HepG2 (cell line): Measurements from ENCODE around the gene CACNA1C. TPM values are rescaled to one million over a fixed set of nuclear protein-coding genes. Genes with fewer than 3 reads are reported as not detected.

Source experiments
- ATAC-seq: fragments of 200-7000 bp; cut with Tn5 transposase; 3 replicates; pipeline ENCODE4 v1.9.1; 2020; ENCODE audit warnings: mild to moderate bottlenecking, moderate library complexity
- BruUV-seq: library from RNA; stranded (reverse); fragments of 400-500 nt; replicated peaks from 2 replicates; lab custom pipeline; 2021; lab: Mats Ljungman, UMichigan
- CTCF ChIA-PET: fragments of 300-600 bp; formaldehyde crosslinking; extraction: SDS; loops from one replicate; lab custom pipeline; 2021; ENCODE audit warnings: low total read pairs, inconsistent platforms, low intra/inter-chr PET ratio; lab: Yijun Ruan, JAX
- POLR2A ChIA-PET: fragments of 350-600 bp; sonication (Branson Sonifier 250); formaldehyde crosslinking; loops from one replicate; lab custom pipeline; 2020; ENCODE audit warnings: antibody characterized with exemption, inconsistent platforms; lab: Yijun Ruan, JAX
- DNase-seq: peaks from one replicate; pipeline ENCODE4 v3.0.0-alpha.2; 2015; ENCODE audit warnings: low spot score
- FAIRE-seq: peaks from 3 replicates; lab custom pipeline; 2011; peaks lifted over from hg19 to GRCh38; lab: Jason Lieb, UNC
- H2AFZ ChIP-seq: one replicate; pipeline ENCODE4 v1.6.1; 2011; ENCODE audit warnings: low read length, inconsistent platforms
- H3K27ac ChIP-seq: fragments of 300-600 bp; 3 replicates; pipeline ENCODE4 v1.8.0; 2011; ENCODE audit warnings: mixed run types, mild to moderate bottlenecking, mixed read lengths, low read length, inconsistent platforms; ENCODE audit not compliant: insufficient read depth; ENCODE audit errors: extremely low read length
- H3K27me3 ChIP-seq, 2 experiments: fragments of 200-600 bp in 1 of 2; 2 replicates in 1 of 2; 3 replicates in 1 of 2; pipeline versions ENCODE4 v1.6.0 to v1.8.0; 2011; ENCODE audit warnings: low read length in 2 of 2, mild to moderate bottlenecking in 2 of 2, moderate library complexity in 2 of 2, inconsistent platforms in 1 of 2; ENCODE audit not compliant: insufficient read depth in 2 of 2, control insufficient read depth in 1 of 2
- H3K36me3 ChIP-seq, 2 experiments: fragments of 200-600 bp in 1 of 2; replicated peaks in 1 of 2; 2 replicates in 1 of 2; 3 replicates in 1 of 2; pipeline versions ENCODE4 v1.5.1 to v1.8.0; 2011; ENCODE audit warnings: low read length in 2 of 2, inconsistent platforms in 1 of 2; ENCODE audit not compliant: insufficient read depth in 2 of 2, control insufficient read depth in 1 of 2
- H3K4me1 ChIP-seq: 2 replicates; pipeline ENCODE4 v1.5.1; 2012; ENCODE audit warnings: low read length, inconsistent platforms; ENCODE audit not compliant: insufficient read depth
- H3K4me2 ChIP-seq: 2 replicates; pipeline ENCODE4 v1.6.0; 2011; ENCODE audit warnings: low read depth, low read length, inconsistent platforms
- H3K4me3 ChIP-seq, 3 experiments: fragments of 200-600 bp in 1 of 3; sonication (generic), shearing (Covaris generic) in 1 of 3; replicated peaks in 1 of 3; 2 replicates each; pipeline ENCODE4 v1.5.1; 2011 to 2016; ENCODE audit warnings: low read length in 3 of 3, inconsistent platforms in 2 of 3, low read depth in 2 of 3, mild to moderate bottlenecking in 2 of 3, control low read depth in 1 of 3, mixed read lengths in 1 of 3; ENCODE audit not compliant: insufficient read depth in 1 of 3
- H3K79me2 ChIP-seq: one replicate; pipeline ENCODE4 v1.6.1; 2011; ENCODE audit warnings: low read length, inconsistent platforms; ENCODE audit not compliant: insufficient read depth
- H3K9ac ChIP-seq: 2 replicates; pipeline ENCODE4 v1.6.0; 2011; ENCODE audit warnings: mild to moderate bottlenecking, low read depth, low read length, inconsistent platforms; ENCODE audit not compliant: insufficient read depth
- H3K9me3 ChIP-seq: 2 replicates; pipeline ENCODE4 v1.5.1; 2012; ENCODE audit warnings: mild to moderate bottlenecking, low read length
- H4K20me1 ChIP-seq: 2 replicates; pipeline ENCODE4 v1.6.0; 2011; ENCODE audit warnings: inconsistent platforms, mild to moderate bottlenecking, low read length, moderate library complexity; ENCODE audit not compliant: insufficient read depth
- NFATC3 ChIP-seq: sonication (generic); formaldehyde crosslinking; IDR thresholded peaks from 2 replicates; pipeline ENCODE4 v1.5.1; 2020; ENCODE audit warnings: mild to moderate bottlenecking, missing genetic modification reagents
- ZNF234 ChIP-seq: sonication (generic); formaldehyde crosslinking; conservative IDR thresholded peaks from 2 replicates; pipeline ENCODE4 v1.5.1; 2020; ENCODE audit warnings: mild to moderate bottlenecking, missing genetic modification reagents
- ZNF501 ChIP-seq: sonication (generic); formaldehyde crosslinking; IDR thresholded peaks from 2 replicates; pipeline ENCODE4 v1.5.1; 2020; ENCODE audit warnings: mild to moderate bottlenecking, moderate library complexity, missing genetic modification reagents
- ZNF776 ChIP-seq: sonication (generic); formaldehyde crosslinking; IDR thresholded peaks from 2 replicates; pipeline ENCODE4 v1.4.0; 2020; ENCODE audit warnings: mild to moderate bottlenecking, missing genetic modification reagents
- WGBS: methylation state at CpG from one replicate; pipeline ENCODE4 v1.1.6; 2017; ENCODE audit warnings: low lambda C conversion rate; 5-methylcytosine and 5-hydroxymethylcytosine counted together
- in situ Hi-C: cut with HindIII; loops from 2 replicates; pipeline ENCODE4 v1.10.0; 2017; ENCODE audit warnings: low pct_unique_long_range_greater_than_20kb; ENCODE audit not compliant: extremely low pct_ligation_motif_present
- intact Hi-C: fragments of 100-400 bp; cut with micrococcal nuclease; formaldehyde crosslinking; loops from one replicate; pipeline ENCODE4 v1.10.0; 2022; ENCODE audit not compliant: unreplicated experiment
- polyA plus RNA-seq, 8 experiments: library from polyadenylated mRNA; depleted of rRNA in 3 of 8; stranded (reverse) in 7 of 8; unstranded in 1 of 8; fragments of >200 nt; fragmentation: Illumina TruSeq in 4 of 8; extraction: Trizol in 4 of 8; gene quantifications; 2 replicates each; pipeline versions ENCODE4 v1.2.1 to v1.2.3, GENCODE V29; 2011 to 2016; ENCODE audit warnings: low read depth in 4 of 8, missing spikeins in 1 of 8, mixed read lengths in 1 of 8; ENCODE audit not compliant: insufficient read depth in 1 of 8
- total RNA-seq, 5 experiments: library from RNA; depleted of rRNA; stranded (reverse); fragments of >200 nt; fragmentation: Illumina TruSeq; extraction: Trizol; gene quantifications; 2 replicates each; pipeline ENCODE4 v1.2.3, GENCODE V29; 2016; ENCODE audit warnings: low read depth in 1 of 5
- TF ChIP-seq, protein P1 (sequence below): sonication (generic); formaldehyde crosslinking; IDR thresholded peaks from 2 replicates; pipeline ENCODE4 v1.5.1; 2020; ENCODE audit warnings: missing genetic modification reagents, mild to moderate bottlenecking, borderline replicate concordance
- TF ChIP-seq, protein P2 (sequence below): sonication (generic); formaldehyde crosslinking; IDR thresholded peaks from 2 replicates; pipeline ENCODE4 v1.8.1; 2022; ENCODE audit warnings: low read depth, mild to moderate bottlenecking, missing genetic modification reagents
- TF ChIP-seq, protein P3 (sequence below): IDR thresholded peaks from 2 replicates; pipeline ENCODE4 v1.6.1; 2018; ENCODE audit warnings: missing genetic modification reagents
- TF ChIP-seq, protein P4 (sequence below): sonication (generic); formaldehyde crosslinking; IDR thresholded peaks from 2 replicates; pipeline ENCODE4 v1.4.0; 2020; ENCODE audit warnings: mild to moderate bottlenecking, low read depth, missing genetic modification reagents

The CACNA1C gene
- total and polyA plus RNA-seq, 2 of the 13 experiments (the other 11 are each of a cell fraction or from before 2014, with no cell fraction given): not detected

DNA sequence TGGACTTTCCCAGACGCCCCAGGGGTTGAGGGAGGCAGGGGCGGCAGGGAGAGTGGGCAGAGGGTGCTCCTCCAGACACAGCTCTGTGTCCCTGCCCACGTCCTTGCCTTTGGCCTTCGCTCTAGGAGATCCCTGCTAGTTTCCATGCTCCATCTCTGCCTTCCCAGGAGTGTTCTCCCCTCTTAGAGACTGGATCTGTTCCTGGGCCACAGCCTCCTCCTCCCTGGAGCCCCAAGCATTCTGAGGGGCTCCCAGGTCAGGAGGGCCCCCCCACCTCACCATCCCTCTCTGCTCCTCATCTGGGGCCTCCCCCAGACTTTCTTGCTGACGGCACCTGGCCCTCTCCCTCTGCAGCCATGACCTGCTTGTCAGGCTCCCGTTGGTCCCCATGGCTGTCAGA, 526.0 kb downstream of the CACNA1C start:
- Histone ChIP-seq H3K4me3 (no peak overlapping the region), H3K4me2 (no peak overlapping the region), H2AFZ (no peak overlapping the region), H3K9me3 (no peaks in the 10 kb centered on the region), H3K4me1 (no peaks in the 10 kb centered on the region), H3K79me2 (no peaks in the 10 kb centered on the region), H3K36me3 (no peaks in the 10 kb centered on the region), H3K9ac (no peak overlapping the region), H4K20me1 (no peaks in the 10 kb centered on the region), H3K27ac (no peak overlapping the region), H3K27me3 (peaks cover 3 to 46% of the 10 kb centered on the region in 2 experiments; a peak in 4 of 5 replicates)
- BruUV-seq: no TSS peak
- no peak for ATAC-seq
- no peak for TF ChIP-seq NFATC3 (CRISPR knock-in tag)
- WGBS: 2% methylated on average over 5 of the region's 6 CpGs
- in situ Hi-C loops (no loop called here), intact Hi-C loops (no loop called here)
- CTCF ChIA-PET: no interaction called here
- POLR2A ChIA-PET: no interaction called here
- FAIRE-seq: no peak
- no peak for DNase-seq

DNA sequence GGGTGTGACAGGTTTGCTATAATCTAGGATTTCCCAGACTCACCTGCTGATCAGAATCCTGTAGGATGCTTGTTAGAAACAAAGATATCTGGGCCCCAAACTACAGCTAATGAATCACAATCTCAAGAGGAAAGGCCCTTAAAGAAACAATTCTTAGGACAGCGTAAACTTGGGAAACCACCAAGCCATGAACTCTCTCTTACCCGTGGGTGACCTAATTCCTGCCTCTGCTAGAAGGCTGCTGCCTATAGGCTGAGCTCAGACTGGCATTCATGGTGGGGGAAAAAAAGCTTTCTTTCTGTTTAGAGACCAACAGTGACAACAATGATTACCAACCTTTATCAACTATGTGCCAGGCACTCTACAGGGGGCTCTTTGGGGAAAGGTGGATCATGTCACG, 528.0 kb downstream of the CACNA1C start:
- H4K20me1 ChIP-seq: no peaks in the 10 kb centered on the region
- BruUV-seq: no TSS peak
- 17% methylated on average over 2 of the region's 3 CpGs for WGBS
- H3K9me3 ChIP-seq: no peaks in the 10 kb centered on the region
- H3K4me1 ChIP-seq: no peaks in the 10 kb centered on the region
- H3K27ac ChIP-seq: no peak overlapping the region
- TF ChIP-seq ZNF776 (CRISPR knock-in tag) (no peak), ZNF234 (no peak), ZNF501 (CRISPR knock-in tag) (no peak)
- TF ChIP-seq, protein P1, sequence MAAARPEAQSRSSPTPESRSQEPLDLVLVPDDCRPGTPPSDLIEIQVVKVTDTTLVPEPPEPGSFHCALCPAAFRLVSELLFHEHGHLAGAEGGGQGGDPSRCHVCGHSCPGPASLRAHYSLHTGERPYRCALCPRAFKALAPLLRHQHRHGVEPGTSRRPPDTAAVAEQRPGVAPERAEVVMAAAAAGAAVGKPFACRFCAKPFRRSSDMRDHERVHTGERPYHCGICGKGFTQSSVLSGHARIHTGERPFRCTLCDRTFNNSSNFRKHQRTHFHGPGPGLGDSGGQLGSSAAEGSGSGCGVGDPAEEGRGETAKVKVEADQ: no peak
- TF ChIP-seq, protein P2, sequence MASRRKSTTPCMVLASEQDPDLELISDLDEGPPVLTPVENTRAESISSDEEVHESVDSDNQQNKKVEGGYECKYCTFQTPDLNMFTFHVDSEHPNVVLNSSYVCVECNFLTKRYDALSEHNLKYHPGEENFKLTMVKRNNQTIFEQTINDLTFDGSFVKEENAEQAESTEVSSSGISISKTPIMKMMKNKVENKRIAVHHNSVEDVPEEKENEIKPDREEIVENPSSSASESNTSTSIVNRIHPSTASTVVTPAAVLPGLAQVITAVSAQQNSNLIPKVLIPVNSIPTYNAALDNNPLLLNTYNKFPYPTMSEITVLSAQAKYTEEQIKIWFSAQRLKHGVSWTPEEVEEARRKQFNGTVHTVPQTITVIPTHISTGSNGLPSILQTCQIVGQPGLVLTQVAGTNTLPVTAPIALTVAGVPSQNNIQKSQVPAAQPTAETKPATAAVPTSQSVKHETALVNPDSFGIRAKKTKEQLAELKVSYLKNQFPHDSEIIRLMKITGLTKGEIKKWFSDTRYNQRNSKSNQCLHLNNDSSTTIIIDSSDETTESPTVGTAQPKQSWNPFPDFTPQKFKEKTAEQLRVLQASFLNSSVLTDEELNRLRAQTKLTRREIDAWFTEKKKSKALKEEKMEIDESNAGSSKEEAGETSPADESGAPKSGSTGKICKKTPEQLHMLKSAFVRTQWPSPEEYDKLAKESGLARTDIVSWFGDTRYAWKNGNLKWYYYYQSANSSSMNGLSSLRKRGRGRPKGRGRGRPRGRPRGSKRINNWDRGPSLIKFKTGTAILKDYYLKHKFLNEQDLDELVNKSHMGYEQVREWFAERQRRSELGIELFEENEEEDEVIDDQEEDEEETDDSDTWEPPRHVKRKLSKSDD: no peak
- TF ChIP-seq, protein P3, sequence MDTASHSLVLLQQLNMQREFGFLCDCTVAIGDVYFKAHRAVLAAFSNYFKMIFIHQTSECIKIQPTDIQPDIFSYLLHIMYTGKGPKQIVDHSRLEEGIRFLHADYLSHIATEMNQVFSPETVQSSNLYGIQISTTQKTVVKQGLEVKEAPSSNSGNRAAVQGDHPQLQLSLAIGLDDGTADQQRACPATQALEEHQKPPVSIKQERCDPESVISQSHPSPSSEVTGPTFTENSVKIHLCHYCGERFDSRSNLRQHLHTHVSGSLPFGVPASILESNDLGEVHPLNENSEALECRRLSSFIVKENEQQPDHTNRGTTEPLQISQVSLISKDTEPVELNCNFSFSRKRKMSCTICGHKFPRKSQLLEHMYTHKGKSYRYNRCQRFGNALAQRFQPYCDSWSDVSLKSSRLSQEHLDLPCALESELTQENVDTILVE (CRISPR knock-in tag): no peak
- TF ChIP-seq, protein P4, sequence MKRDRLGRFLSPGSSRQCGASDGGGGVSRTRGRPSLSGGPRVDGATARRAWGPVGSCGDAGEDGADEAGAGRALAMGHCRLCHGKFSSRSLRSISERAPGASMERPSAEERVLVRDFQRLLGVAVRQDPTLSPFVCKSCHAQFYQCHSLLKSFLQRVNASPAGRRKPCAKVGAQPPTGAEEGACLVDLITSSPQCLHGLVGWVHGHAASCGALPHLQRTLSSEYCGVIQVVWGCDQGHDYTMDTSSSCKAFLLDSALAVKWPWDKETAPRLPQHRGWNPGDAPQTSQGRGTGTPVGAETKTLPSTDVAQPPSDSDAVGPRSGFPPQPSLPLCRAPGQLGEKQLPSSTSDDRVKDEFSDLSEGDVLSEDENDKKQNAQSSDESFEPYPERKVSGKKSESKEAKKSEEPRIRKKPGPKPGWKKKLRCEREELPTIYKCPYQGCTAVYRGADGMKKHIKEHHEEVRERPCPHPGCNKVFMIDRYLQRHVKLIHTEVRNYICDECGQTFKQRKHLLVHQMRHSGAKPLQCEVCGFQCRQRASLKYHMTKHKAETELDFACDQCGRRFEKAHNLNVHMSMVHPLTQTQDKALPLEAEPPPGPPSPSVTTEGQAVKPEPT (CRISPR knock-in tag): no peak
- ChIA-PET CTCF (no interaction called here), POLR2A (no interaction called here)
- H3K4me3 ChIP-seq: no peak overlapping the region
- intact Hi-C loops (no loop called here), in situ Hi-C loops (loop anchor here (10.0 kb wide), 1 partner anchor 526 kb away; the partner anchor contains the start of gene CACNA1C)
- DNase-seq (no peak), FAIRE-seq (no peak), ATAC-seq (no peak)
- no peak overlapping the region for H2AFZ ChIP-seq
- H3K36me3 ChIP-seq: no peaks in the 10 kb centered on the region
- no peak overlapping the region for H3K4me2 ChIP-seq
- no peaks in the 10 kb centered on the region for H3K79me2 ChIP-seq
- no peak overlapping the region for H3K9ac ChIP-seq
- peaks cover 10 to 60% of the 10 kb centered on the region in 2 experiments; a peak in 4 of 5 replicates for H3K27me3 ChIP-seq
